ENCODE measurements around the gene GOLGA6L10.
"Not testable (repeated sequence)": the region's sequence is repeated elsewhere in the genome, so short reads cannot be mapped to it uniquely, and the experiment has no call there.

- not testable (repeated sequence) for TF ChIP-seq CTCF (conservative IDR thresholded peaks at IDR 0.05); ZFX (IDR thresholded peaks at IDR 0.05)
Observed at GRCh38 chr15:82336180-82336647, 13.1 kb downstream of the GOLGA6L10 start.

All from C4-2B (cell line).